ENCODE results near the gene NFX1.

The NFX1 gene

DNA sequence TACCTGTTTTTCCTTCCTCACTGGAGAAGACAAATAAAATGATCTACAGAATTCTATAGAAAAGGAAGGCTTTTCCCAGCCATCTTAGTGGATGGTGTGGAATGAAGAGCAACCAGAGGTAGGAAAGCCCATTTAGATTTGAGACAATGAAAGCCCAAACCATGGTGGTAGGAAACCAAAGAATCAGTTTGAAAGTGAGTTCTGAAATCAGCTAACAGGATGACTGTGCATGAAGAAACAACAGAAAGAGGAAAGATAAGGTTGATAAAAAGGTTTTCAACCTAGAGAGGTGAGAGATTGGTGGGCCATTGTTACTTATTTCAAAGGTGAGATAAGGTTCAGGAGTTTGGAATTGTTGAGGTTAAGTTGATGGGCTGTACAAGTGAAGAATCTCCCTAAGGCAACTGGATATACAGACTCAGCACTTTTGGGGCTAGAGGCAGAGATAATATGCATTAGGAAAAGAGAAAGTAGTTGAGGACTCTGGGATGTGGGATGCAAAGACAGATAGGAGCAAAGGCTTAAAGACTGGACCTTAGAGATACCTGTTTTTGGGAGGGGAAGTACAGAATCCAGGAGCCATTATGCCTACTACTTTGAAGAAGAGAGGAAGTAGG, 23.1 kb upstream of the NFX1 start:
- no peak for DNase-seq

- DNase-seq = no peak
Observed at GRCh38 chr9:33270146-33270545, 20.2 kb upstream of the NFX1 start.

DNA sequence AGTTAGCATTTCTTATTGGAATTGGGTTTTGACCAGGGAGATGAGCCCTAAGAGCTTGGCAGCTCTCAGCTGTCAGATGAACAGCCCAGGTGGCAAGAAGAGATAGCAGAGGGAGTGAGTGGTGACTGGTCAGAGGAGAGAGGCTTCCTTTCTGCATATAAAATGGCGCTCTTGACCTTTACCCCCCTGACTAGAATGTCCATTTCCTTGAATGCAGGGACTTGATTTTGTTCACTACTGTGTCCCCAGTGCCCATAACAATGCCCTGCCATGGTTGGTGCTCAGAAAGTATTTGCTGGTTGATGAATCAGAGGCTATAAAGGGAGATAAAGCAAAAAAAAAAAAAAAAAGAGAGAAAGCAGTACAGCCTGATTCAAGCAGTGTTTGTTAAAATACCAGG, 18.3 kb upstream of the NFX1 start:
- DNase-seq = no peak

GRCh38 chr9:33273266-33273971, 16.9 kb upstream of the NFX1 start:
- no peak for DNase-seq

- DNase-seq = no peak
Observed at GRCh38 chr9:33273972-33274328, 16.4 kb upstream of the NFX1 start.

GRCh38 chr9:33277484-33277883, 12.8 kb upstream of the NFX1 start:
- no peak for DNase-seq

- DNase-seq = no peak
Observed at GRCh38 chr9:33285502-33285901, 4.8 kb upstream of the NFX1 start.

DNA sequence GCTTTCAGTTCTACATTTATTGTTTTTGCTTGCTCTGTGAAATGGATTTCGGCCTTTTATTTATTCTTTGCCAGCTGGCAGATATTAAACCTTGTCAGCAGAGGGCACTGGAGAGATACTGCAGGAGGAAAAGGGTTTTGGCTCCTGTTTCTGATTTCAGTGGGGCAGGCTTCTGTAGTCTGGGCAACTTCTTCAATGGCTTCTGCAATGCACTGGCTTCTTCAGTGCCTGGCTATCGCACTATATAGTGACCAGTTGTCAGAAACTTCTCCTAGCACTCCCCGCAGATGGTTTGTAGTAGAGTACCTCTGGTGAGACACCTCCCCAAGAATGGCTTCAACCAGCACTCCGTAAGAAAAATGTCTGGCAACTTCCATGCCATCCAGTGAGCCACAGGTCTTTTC, 3.2 kb upstream of the NFX1 start:
- no peak for DNase-seq

DNA sequence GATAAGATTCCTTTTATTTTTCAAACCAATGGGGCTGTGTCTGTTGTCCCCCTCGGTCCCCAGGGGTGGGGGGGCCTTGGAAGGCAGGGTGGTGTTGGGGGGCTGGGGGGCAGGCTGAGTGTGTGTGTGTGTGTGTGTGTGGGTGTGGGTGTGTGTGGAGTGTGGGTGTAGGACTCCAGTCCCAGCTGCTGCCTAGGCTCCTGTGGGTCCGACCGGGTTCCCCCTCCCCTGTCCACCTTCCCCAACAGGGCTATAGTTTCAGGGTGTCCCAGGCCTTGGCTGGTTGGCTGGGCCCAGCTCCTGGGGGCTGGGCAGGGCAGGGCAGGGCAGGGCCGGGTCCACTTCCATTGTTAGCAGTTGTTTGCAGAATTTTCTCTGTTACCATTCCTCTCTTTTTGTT, 2.1 kb upstream of the NFX1 start:
- no peak for DNase-seq

DNA sequence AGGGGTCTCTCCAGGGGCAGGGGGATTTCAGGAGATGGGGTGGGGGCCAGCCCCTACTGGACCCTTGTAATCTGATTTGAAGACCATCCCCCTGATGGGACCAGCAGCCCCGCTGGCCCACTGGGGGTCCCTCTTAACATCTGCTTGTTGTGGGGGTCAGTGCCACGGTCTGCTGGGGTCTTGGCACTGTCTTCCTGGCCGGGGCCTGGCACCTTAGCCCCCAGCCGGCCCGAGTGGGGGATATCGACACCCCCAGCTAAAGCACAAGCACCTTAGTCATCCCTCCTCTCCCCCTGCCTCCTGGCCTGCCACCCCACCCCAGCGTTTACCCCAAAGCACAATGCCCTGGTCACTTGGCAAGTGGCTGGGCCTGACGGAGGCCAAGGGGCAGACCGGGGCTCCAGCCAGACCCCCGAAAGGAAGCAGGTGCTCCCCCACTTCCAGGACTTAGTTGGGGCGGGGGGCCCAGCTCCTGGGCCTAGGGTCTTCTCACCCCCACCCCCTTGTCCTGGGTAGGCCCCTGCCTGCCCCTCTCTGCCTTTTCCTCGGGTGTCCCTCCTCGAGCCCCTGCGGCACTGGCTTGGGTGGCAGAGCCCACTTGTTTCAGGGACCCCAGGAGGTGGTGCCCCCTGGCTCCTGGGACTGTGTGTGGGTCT, 1.4 kb upstream of the NFX1 start:
- no peak for DNase-seq

GRCh38 chr9:33289496-33289895, 820 bp upstream of the NFX1 start:
- no peak for DNase-seq

DNA sequence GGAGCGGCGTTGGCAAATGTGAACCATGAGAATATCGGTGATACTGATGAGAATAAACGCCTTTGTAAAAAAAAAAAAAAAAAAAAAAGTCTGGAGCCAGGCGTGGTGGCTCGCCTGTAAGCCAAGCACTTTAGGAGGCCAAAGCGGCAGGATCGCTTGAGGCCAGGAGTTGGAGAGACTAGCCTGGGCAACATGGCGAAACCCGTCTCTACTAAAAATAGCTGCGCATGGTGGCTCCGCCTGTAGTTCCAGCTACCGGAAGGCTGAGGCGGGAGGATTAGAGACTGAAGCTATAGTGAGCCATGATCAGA, 425 bp upstream of the NFX1 start:
- no peak for DNase-seq

DNA sequence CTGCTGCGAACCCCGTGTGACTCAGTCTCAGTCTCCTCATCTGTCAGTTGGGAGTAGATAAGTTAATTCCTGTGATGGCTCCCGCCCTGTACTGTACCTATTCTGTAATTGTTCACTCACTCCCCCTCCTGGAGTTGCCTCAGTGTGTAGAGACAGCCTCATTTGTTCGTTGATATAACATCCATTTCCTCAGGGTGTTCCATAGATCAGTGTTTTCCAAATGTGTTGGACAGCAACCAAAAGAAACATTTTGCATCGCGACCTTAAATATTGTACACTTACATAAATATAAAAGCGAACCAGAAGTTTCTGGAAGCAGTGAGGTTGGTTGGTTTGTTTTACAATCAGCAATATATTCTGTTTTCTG, 698 bp downstream of the NFX1 start:
- DNase-seq = no peak

DNA sequence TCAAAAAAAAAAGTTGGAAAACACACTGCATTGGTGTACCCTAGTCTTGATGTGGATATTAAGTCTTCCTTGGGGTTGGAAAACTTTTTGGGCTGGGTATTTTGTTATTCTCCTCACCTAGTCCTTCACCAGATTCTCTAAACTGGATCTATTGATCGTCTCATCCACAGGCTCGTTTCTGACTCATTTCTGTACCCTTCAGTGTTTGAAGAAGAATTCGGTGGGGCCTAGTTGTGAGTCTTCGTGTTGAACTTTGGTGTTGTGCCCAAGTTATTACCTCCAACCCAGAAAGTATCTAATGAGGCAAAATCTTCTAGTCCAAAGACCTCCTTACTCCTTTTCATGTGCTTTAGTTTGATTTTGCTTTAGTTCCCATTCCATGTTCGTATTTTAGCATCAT, 1.6 kb downstream of the NFX1 start:
- DNase-seq = no peak

DNA sequence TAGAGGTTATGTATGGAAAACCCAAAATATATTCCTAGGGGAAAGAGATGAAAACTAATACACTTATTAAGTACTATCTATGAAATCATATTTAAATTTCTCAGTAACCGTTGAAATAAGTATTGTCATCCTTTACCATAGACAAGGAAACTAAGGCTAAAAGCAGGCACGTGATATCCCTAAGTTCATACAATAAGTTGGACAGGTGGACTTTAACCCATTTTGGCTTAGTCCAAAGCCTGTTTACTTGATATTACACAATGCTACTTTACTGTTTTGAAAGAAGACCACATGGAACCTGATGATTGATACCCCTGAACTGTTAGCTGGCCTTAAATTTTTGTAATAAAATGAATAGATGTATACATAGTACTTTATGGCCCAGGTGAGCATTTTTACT, 3.5 kb downstream of the NFX1 start:
- no peak for DNase-seq

DNA sequence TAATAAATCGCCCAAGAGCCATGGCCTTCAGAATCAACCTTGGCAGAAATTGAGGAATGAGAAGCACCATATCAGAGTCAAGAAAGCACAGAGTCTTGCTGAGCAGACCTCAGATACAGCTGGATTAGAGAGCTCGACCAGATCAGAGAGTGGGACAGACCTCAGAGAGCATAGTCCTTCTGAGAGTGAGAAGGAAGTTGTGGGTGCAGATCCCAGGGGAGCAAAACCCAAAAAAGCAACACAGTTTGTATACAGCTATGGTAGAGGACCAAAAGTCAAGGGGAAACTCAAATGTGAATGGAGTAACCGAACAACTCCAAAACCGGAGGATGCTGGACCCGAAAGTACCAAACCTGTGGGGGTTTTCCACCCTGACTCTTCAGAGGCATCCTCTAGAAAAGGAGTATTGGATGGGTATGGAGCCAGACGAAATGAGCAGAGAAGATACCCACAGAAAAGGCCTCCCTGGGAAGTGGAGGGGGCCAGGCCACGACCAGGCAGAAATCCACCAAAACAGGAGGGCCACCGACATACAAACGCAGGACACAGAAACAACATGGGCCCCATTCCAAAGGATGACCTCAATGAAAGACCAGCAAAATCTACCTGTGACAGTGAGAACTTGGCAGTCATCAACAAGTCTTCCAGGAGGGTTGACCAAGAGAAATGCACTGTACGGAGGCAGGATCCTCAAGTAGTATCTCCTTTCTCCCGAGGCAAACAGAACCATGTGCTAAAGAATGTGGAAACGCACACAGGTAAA, 4.5 kb downstream of the NFX1 start:
- DNase-seq = no peak

- DNase-seq = no peak
Observed at GRCh38 chr9:33295571-33295970, 5.3 kb downstream of the NFX1 start.

- no peak for DNase-seq
Observed at GRCh38 chr9:33297432-33297831, 7.1 kb downstream of the NFX1 start.

GRCh38 chr9:33300546-33300945, 10.2 kb downstream of the NFX1 start:
- no peak for DNase-seq

GRCh38 chr9:33304362-33304761, 14.0 kb downstream of the NFX1 start:
- DNase-seq = no peak

GRCh38 chr9:33306037-33306436, 15.7 kb downstream of the NFX1 start:
- no peak for DNase-seq

DNA sequence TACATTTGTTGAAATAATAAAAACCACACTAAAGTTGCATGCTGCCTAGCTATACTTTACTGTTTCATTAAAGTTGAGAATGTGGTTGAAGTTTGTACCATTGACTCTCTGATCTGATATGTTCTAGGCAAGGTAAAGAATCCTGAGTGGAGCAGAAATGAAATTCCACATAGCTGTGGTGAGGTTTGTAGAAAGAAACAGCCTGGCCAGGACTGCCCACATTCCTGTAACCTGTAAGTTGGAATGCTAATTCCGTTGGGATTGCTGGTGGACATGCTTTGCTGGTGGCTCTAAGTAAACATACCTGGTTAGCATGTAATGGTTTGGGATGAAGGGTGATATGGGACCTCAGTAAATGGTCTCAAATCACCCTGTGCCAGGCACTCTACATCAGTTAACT, 16.8 kb downstream of the NFX1 start:
- no peak for DNase-seq

GRCh38 chr9:33309903-33310302, 19.6 kb downstream of the NFX1 start:
- DNase-seq = no peak

DNA sequence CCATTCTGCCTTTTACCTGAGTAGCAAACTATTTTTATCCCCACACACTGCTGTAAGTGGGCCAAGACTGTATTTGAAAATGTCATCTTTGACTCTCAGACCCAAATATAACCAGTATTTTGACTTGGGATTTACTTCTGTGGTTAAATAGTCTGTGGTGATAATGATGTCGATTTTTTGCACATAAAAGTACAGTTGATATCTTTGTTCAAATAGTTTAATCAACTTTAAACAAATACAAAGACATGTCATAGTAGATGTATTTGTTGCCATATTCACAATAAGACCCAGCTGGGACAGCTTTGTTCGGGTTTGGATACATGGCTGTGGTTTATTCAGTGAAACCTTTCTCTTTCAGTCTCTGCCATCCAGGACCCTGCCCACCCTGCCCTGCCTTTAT, 20.4 kb downstream of the NFX1 start:
- DNase-seq = no peak

Data from T1000 (cell line).